Colonic mucosa (tissue), 4 donors: ENCODE results near the gene PARP16. TPM values are rescaled to one million over a fixed set of nuclear protein-coding genes. Genes with fewer than 3 reads are reported as not detected.
A peak's percentile ranks its signal among the peaks of the same experiment; 100 is the strongest.

Experiments used
- DNase-seq: peaks from one replicate; pipeline ENCODE4 v3.0.0-alpha.2; 2020
- H3K27ac ChIP-seq: fragments of 200-600 bp; one replicate; pipeline ENCODE4 v1.8.0; 2021
- H3K27me3 ChIP-seq: fragments of 200-600 bp; one replicate; pipeline ENCODE4 v1.8.0; 2021
- H3K36me3 ChIP-seq: fragments of 200-600 bp; one replicate; pipeline ENCODE4 v1.8.0; 2021
- H3K4me1 ChIP-seq: fragments of 200-600 bp; one replicate; pipeline ENCODE4 v1.8.0; 2021; ENCODE audit warnings: mild to moderate bottlenecking
- H3K4me3 ChIP-seq: fragments of 200-600 bp; one replicate; pipeline ENCODE4 v1.8.0; 2021
- H3K9ac ChIP-seq, 2 donors: one replicate each; pipeline ENCODE4 v1.7.0; 2013; ENCODE audit warnings: control low read depth in 2 of 2, low read depth in 2 of 2, low read length in 2 of 2
- H3K9me3 ChIP-seq: fragments of 200-600 bp; one replicate; pipeline ENCODE4 v1.8.0; 2021
- intact Hi-C: fragments of 100-400 bp; cut with DNase I; formaldehyde crosslinking; loops from one replicate; pipeline ENCODE4 v1.14.1; 2022
- total RNA-seq, 2 donors: library from RNA; stranded (reverse); fragmentation: NEBNext Ultra II Directional in 1 of 2; extraction: Animal tissue kit (Norgen Biotek cat#: 25700) in 1 of 2; gene quantifications; one replicate each; pipeline ENCODE4 v1.2.1, GENCODE V29; 2021
- TF ChIP-seq, protein P1 (sequence below): fragments of 200-600 bp; IDR thresholded peaks from one replicate; pipeline ENCODE4 v1.8.0; 2022; ENCODE audit warnings: antibody characterized with exemption, mild to moderate bottlenecking
- donor health status: healthy.
- donor health status: DM: no; HTN: no; CAD: no.
- donor health status: DM: no; HTN: no; CAD: no.

Gene PARP16
- total RNA-seq, 2 donors from 2014 or later: 9.5 to 9.9 TPM

GRCh38 chr15:65290228-65290627, 3.5 kb upstream of the PARP16 start:
- H3K9me3 ChIP-seq: no peaks in the 10 kb centered on the region
- intact Hi-C loops: no loop called here
- TF ChIP-seq, protein P1, sequence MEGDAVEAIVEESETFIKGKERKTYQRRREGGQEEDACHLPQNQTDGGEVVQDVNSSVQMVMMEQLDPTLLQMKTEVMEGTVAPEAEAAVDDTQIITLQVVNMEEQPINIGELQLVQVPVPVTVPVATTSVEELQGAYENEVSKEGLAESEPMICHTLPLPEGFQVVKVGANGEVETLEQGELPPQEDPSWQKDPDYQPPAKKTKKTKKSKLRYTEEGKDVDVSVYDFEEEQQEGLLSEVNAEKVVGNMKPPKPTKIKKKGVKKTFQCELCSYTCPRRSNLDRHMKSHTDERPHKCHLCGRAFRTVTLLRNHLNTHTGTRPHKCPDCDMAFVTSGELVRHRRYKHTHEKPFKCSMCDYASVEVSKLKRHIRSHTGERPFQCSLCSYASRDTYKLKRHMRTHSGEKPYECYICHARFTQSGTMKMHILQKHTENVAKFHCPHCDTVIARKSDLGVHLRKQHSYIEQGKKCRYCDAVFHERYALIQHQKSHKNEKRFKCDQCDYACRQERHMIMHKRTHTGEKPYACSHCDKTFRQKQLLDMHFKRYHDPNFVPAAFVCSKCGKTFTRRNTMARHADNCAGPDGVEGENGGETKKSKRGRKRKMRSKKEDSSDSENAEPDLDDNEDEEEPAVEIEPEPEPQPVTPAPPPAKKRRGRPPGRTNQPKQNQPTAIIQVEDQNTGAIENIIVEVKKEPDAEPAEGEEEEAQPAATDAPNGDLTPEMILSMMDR: no peak
- DNase-seq: no peak
- H3K4me3 ChIP-seq: no peak overlapping the region
- no peaks in the 10 kb centered on the region for H3K4me1 ChIP-seq
- no peak overlapping the region for H3K27ac ChIP-seq
- no peaks in the 10 kb centered on the region for H3K27me3 ChIP-seq
- H3K36me3 ChIP-seq: no peaks in the 10 kb centered on the region
- no peak overlapping the region for H3K9ac ChIP-seq

DNA sequence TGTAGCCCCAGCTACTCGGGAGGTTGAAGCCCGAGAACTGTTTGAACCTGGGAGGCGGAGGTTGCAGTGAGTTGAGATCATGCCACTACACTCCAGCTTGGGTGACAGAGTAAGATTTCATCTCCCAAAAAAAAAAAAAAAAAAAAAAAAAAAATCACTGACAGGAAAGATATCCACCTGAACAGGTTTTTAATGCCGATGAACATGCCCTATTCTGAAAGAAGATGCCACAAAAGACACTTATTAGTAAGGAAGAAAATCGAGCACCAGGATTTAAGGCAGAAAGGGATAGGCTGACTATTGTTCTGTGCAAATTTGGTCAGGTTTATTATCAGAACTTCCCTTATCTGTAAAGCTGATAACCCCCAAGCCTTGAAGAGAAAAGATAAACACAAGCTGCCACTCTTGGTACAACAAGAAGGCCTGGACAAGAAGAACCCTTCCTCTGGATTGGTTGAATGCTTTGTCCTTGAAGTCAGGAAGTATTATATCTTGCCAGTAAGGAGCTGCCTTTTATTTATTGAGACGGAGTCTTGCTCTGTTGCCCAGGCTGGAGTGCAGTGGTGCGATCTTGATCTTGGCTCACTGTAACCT, 2.7 kb upstream of the PARP16 start:
- H3K4me1 ChIP-seq: peaks cover 3% of the 10 kb centered on the region
- no peak overlapping the region for H3K9ac ChIP-seq

GRCh38 chr15:65287520-65287855, 805 bp upstream of the PARP16 start:
- Histone ChIP-seq H3K4me3 (no peak overlapping the region), H3K9me3 (no peaks in the 10 kb centered on the region), H3K27ac (peak overlapping the region; percentile 86), H3K4me1 (peaks cover 3% of the 10 kb centered on the region), H3K9ac (peak overlapping the region in 1 of 2 donors; percentile 86), H3K36me3 (no peaks in the 10 kb centered on the region), H3K27me3 (no peaks in the 10 kb centered on the region)
- TF ChIP-seq, protein P1: no peak
- DNase-seq: no peak
- intact Hi-C loops: no loop called here

More for the DNA sequence above, 2.7 kb upstream of the PARP16 start:
- H3K9me3 ChIP-seq: no peaks in the 10 kb centered on the region
- TF ChIP-seq, protein P1: no peak
- no peak for DNase-seq
- no peaks in the 10 kb centered on the region for H3K36me3 ChIP-seq
- H3K27me3 ChIP-seq: no peaks in the 10 kb centered on the region
- intact Hi-C loops: no loop called here
- no peak overlapping the region for H3K27ac ChIP-seq
- no peak overlapping the region for H3K4me3 ChIP-seq

- Histone ChIP-seq H3K9me3 (no peaks in the 10 kb centered on the region), H3K27ac (peak overlapping the region; percentile 86), H3K36me3 (no peaks in the 10 kb centered on the region), H3K4me1 (peaks cover 3% of the 10 kb centered on the region), H3K9ac (peak overlapping the region; percentile 95 to 98), H3K27me3 (no peaks in the 10 kb centered on the region), H3K4me3 (peak overlapping the region; percentile 77)
- peak; percentile 61 for DNase-seq
- intact Hi-C loops: no loop called here
- TF ChIP-seq, protein P1: no peak
These were observed 497 bp downstream of the PARP16 start for GRCh38 chr15:65286069-65286703.

DNA sequence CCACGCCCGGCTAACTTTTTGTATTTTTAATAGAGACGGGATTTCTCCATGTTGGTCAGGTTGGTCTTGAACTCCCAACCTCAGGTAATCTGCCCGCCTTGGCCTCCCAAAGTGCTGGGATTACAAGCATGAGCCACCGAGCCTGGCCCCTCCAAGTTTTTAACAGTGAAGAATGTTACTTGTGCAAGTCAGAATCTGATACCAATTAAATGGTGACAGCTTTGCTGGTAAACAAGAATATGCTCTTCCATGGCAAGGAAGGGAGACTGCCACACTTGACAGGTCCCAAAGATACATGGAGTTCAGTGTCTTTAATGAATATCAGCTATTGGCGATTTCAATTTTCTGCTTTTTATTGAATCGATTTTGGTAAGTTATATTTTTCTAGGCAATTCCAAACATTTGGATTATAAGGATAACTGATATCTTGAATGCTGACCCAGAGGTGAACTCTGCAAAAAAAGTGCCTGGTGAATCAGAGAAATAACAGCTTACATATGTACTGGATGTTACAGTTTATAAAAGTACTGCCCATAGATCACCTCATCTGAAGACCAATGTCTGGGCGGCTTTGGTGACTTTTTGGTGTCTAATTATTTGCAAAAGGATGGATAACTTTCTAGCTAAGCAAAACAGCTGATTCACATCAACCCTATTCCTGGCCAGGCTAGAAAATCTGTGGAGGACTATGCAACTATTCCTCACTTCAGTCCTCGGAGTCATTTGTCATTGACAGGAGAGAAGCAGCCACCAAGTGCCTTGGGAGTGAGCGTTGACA, 1.2 kb downstream of the PARP16 start:
- Histone ChIP-seq H3K9me3 (no peaks in the 10 kb centered on the region), H3K36me3 (no peaks in the 10 kb centered on the region), H3K4me3 (peak overlapping the region; percentile 77), H3K27me3 (no peaks in the 10 kb centered on the region), H3K9ac (peak overlapping the region; percentile 95 to 98), H3K27ac (peak overlapping the region; percentile 86), H3K4me1 (peaks cover 3% of the 10 kb centered on the region)
- intact Hi-C loops: no loop called here
- TF ChIP-seq, protein P1: no peak
- no peak for DNase-seq
